GM21367 (cell line): ENCODE data around the gene ILF2.
"Not testable (repeated sequence)": the region's sequence is repeated elsewhere in the genome, so short reads cannot be mapped to it uniquely, and the experiment has no call there.

Source experiments
- ATAC-seq: cut with Tn5 transposase; IDR thresholded peaks from one replicate; pipeline ENCODE4 v1.9.1; 2021; ENCODE audit not compliant: unreplicated experiment

The ILF2 gene

GRCh38 chr1:153649863-153650235 lies 20.9 kb downstream of the ILF2 start:
- no peak for ATAC-seq

GRCh38 chr1:153649137-153649862 lies 21.5 kb downstream of the ILF2 start:
- ATAC-seq, result no peak

- ATAC-seq, result no peak
These were observed 22.7 kb downstream of the ILF2 start for GRCh38 chr1:153648000-153648643.

GRCh38 chr1:153647346-153647714 lies 23.5 kb downstream of the ILF2 start:
- ATAC-seq, result no peak

GRCh38 chr1:153646672-153647345 lies 24.0 kb downstream of the ILF2 start:
- no peak for ATAC-seq

GRCh38 chr1:153643816-153644215 lies 27.0 kb downstream of the ILF2 start:
- no peak for ATAC-seq

GRCh38 chr1:153643100-153643499 lies 27.7 kb downstream of the ILF2 start:
- ATAC-seq, result no peak

- ATAC-seq, result no peak
These were observed 28.6 kb downstream of the ILF2 start for GRCh38 chr1:153642161-153642560.

GRCh38 chr1:153640861-153641260 lies 29.9 kb downstream of the ILF2 start:
- no peak for ATAC-seq

- not testable (repeated sequence) for ATAC-seq
These were observed 30.6 kb downstream of the ILF2 start for GRCh38 chr1:153640213-153640612.

GRCh38 chr1:153639280-153639679 lies 31.5 kb downstream of the ILF2 start:
- no peak for ATAC-seq

GRCh38 chr1:153638261-153638660 lies 32.5 kb downstream of the ILF2 start:
- ATAC-seq, result no peak

- no peak for ATAC-seq
These were observed 34.5 kb downstream of the ILF2 start for GRCh38 chr1:153636312-153636711.

GRCh38 chr1:153635872-153636271 lies 34.9 kb downstream of the ILF2 start:
- no peak for ATAC-seq

GRCh38 chr1:153633754-153634665 lies 36.8 kb downstream of the ILF2 start, which contains the start of gene CHTOP:
TSS of gene CHTOP (plus strand) at chr1:153634066. CDS start at chr1:153636589, 2,523 bp downstream.
- peak; percentile 76 for ATAC-seq

- no peak for ATAC-seq
These were observed 37.5 kb downstream of the ILF2 start for GRCh38 chr1:153633161-153633753.

- no peak for ATAC-seq
These were observed 39.5 kb downstream of the ILF2 start for GRCh38 chr1:153631047-153632022.

- ATAC-seq, result no peak
These were observed 40.4 kb downstream of the ILF2 start for GRCh38 chr1:153630384-153630783.

- ATAC-seq, result no peak
These were observed 40.8 kb downstream of the ILF2 start for GRCh38 chr1:153629971-153630370.

GRCh38 chr1:153629343-153629665 lies 41.5 kb downstream of the ILF2 start:
- no peak for ATAC-seq
